HG03442 (cell line): ENCODE measurements around the gene C1orf50.
"Not testable (repeated sequence)": the region's sequence is repeated elsewhere in the genome, so short reads cannot be mapped to it uniquely, and the experiment has no call there.

Experiments used
- ATAC-seq: cut with Tn5 transposase; IDR thresholded peaks from one replicate; pipeline ENCODE4 v1.9.1; 2021; ENCODE audit warnings: mild to moderate bottlenecking, moderate library complexity; ENCODE audit not compliant: unreplicated experiment

C1orf50 gene

GRCh38 chr1:42739753-42740700 is 27.0 kb upstream of the C1orf50 start, which contains the start of gene CLDN19:
CLDN19 (minus strand) TSS chr1:42740236; CDS start chr1:42740063, 173 bp downstream.
- ATAC-seq: no peak

GRCh38 chr1:42740851-42741580 is 26.0 kb upstream of the C1orf50 start:
- no peak for ATAC-seq

GRCh38 chr1:42741706-42742105 is 25.3 kb upstream of the C1orf50 start:
- ATAC-seq: no peak

GRCh38 chr1:42742141-42742540 is 24.9 kb upstream of the C1orf50 start:
- ATAC-seq: no peak

- no peak for ATAC-seq
Measured at GRCh38 chr1:42742617-42743316, 24.3 kb upstream of the C1orf50 start.

- no peak for ATAC-seq
Measured at GRCh38 chr1:42743317-42744147, 23.5 kb upstream of the C1orf50 start.

DNA sequence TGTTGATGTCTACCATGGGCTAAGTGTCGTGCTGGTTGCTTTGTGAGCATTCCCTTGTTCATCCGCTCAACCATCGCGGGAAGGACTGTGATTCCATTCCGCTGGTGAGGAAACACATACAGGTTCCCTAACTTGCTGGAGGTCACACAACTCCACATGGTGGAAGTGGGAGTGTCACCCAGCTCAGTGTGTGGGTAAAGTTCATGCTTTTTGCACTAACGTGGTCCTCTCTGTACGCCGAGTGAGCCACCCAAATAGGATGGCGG is 23.0 kb upstream of the C1orf50 start:
- no peak for ATAC-seq

- ATAC-seq: no peak
Measured at GRCh38 chr1:42745851-42746250, 21.2 kb upstream of the C1orf50 start.

- ATAC-seq: no peak
Measured at GRCh38 chr1:42746436-42747105, 20.5 kb upstream of the C1orf50 start.

DNA sequence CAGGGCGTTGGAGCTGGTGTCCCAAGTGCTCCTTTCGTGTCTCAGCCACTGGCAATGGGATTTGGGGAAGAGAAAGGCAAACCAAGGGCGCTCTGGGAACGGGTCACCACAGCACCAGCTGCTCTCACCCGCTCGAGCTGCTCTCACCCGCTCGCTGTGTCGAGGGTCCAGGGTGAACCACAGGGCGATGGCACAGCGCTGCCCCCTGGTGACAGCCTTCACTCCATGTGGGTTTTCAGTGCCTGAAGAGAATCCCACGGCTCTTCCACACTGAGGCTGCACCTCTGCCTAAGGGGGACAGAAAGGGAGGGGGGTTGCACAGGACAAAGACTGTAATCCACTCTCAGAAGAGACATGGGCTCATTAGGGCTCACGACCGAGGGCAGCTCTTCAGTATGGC is 19.9 kb upstream of the C1orf50 start:
- no peak for ATAC-seq

- no peak for ATAC-seq
Measured at GRCh38 chr1:42748021-42748420, 19.0 kb upstream of the C1orf50 start.

GRCh38 chr1:42748461-42749410 is 18.3 kb upstream of the C1orf50 start:
- no peak for ATAC-seq

GRCh38 chr1:42750041-42750440 is 17.0 kb upstream of the C1orf50 start:
- no peak for ATAC-seq

DNA sequence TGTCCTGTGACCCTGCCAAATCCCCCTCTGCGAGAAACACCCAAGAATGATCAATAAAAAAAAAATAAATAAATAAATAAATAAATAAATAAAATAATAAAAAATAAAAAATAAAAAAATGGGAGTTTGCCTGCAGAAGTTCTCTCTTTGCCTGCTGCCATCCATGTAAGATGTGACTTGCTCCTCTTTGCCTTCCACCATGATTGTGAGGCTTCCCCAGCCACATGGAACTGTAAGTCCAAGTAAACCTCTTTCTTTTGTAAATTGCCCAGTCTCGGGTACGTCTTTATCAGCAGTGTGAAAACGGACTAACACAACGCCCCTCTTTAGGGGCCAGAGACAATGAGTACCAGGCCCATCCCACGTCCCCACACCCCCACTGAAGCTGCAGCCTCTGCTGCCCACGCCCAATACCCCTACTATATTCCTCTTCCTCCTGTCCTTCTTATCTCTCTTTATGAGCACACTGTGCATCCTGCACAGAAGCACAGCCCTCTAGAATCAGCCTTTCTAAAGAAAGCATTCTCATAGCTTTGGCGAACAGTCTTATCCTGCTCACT is 15.5 kb upstream of the C1orf50 start:
- not testable (repeated sequence) for ATAC-seq

DNA sequence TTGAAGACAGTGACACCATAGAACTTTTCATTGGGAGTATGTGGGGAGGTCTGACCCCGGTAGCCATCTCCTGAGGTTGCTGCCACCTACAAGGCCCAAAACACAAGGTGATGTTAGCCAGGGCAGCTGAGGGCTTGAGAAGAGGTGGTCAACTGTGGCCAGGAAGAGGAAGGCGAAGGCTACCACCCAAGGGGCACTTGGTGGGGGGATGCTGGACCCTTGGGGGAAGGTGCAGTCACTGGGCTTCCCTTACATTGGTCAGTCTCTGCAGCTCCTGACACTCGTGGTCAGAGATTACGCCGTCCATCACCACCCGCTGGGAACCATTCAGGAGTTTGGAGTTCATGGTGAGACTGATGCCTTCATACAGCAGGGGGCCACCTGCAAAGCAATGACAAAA is 14.8 kb upstream of the C1orf50 start:
- no peak for ATAC-seq

DNA sequence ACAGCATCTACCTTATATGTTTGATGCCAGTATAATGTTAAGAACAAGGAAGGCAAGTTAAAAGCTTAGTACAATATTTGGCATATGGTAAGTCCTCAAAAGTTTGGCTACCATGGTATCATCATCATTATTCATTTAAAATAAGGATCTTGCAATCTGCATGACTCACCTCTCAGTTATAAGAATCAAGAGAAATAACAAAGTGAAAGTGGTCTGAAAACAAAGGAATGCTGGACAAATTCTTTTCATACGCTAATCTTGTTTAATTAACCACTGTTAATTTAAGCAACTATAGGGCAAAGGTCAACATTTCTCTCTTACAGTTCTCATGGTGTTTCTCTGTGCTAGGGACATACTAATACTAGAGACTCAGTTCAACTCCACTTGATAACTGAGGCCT is 14.0 kb upstream of the C1orf50 start:
- ATAC-seq: no peak

- ATAC-seq: no peak
Measured at GRCh38 chr1:42756956-42757891, 9.8 kb upstream of the C1orf50 start.

DNA sequence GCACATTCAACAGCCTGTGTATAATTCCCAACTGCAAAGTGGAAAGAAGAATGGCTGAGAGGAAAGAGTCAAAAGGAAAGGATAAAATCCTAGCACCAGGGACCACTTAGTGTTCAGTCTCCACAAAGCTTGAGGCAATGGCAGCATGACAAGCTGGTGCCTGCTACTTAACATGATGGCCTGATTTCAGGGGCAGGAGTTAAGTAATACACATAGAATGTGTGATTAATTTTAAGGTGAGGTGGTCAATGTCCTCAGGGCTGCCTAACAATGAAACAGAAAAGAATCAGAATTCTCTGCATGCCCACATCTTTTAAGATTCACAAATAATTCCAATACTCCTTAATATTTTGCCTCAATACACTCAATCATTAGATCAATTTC is 9.2 kb upstream of the C1orf50 start:
- ATAC-seq: no peak
